ENCODE data around the gene CFHR1.
"Not testable (repeated sequence)": the region's sequence is repeated elsewhere in the genome, so short reads cannot be mapped to it uniquely, and the experiment has no call there.

The CFHR1 gene

GRCh38 chr1:196827860-196828259, 8.3 kb downstream of the CFHR1 start:
- not testable (repeated sequence) for H3K4me1 Mint-ChIP-seq; ATAC-seq (replicated peaks; ENCODE audit: extremely low read depth, poor library complexity, severe bottlenecking); DNase-seq (ENCODE audit: low spot score in 2 of 2); H3K36me3 Mint-ChIP-seq (ENCODE audit: insufficient read depth); H3K9me3 Mint-ChIP-seq; H3K27ac Mint-ChIP-seq (ENCODE audit: low read depth); H3K4me3 Mint-ChIP-seq; H3K27me3 Mint-ChIP-seq

- H3K36me3 Mint-ChIP-seq (ENCODE audit: insufficient read depth); DNase-seq (ENCODE audit: low spot score in 2 of 2); H3K4me3 Mint-ChIP-seq; H3K4me1 Mint-ChIP-seq; ATAC-seq (replicated peaks; ENCODE audit: extremely low read depth, poor library complexity, severe bottlenecking); H3K9me3 Mint-ChIP-seq; H3K27me3 Mint-ChIP-seq; H3K27ac Mint-ChIP-seq (ENCODE audit: low read depth): not testable (repeated sequence)
Measured at GRCh38 chr1:196849613-196850492, 30.3 kb downstream of the CFHR1 start.

- no peak overlapping the region for H3K27ac Mint-ChIP-seq (ENCODE audit: low read depth)
- no peak for DNase-seq (ENCODE audit: low spot score in 2 of 2)
- no peaks in the 10 kb centered on the region for H3K36me3 Mint-ChIP-seq (ENCODE audit: insufficient read depth)
- H3K4me3 Mint-ChIP-seq: no peak overlapping the region
- H3K4me1 Mint-ChIP-seq: no peaks in the 10 kb centered on the region
- H3K9me3 Mint-ChIP-seq: peaks cover 10% of the 10 kb centered on the region
- H3K27me3 Mint-ChIP-seq: no peaks in the 10 kb centered on the region
- no peak for ATAC-seq (replicated peaks; ENCODE audit: extremely low read depth, poor library complexity, severe bottlenecking)
Measured at GRCh38 chr1:196856053-196856452, 36.5 kb downstream of the CFHR1 start.

GRCh38 chr1:196857188-196857587, 37.7 kb downstream of the CFHR1 start:
- Mint-ChIP-seq H3K4me1 (no peaks in the 10 kb centered on the region), H3K27ac (ENCODE audit: low read depth) (no peak overlapping the region), H3K27me3 (no peaks in the 10 kb centered on the region), H3K4me3 (no peak overlapping the region), H3K9me3 (peaks cover 10% of the 10 kb centered on the region), H3K36me3 (ENCODE audit: insufficient read depth) (no peaks in the 10 kb centered on the region)
- DNase-seq (ENCODE audit: low spot score in 2 of 2) (no peak), ATAC-seq (replicated peaks; ENCODE audit: extremely low read depth, poor library complexity, severe bottlenecking) (no peak)

- ATAC-seq (replicated peaks; ENCODE audit: extremely low read depth, poor library complexity, severe bottlenecking): no peak
- H3K9me3 Mint-ChIP-seq: peaks cover 15% of the 10 kb centered on the region
- no peak overlapping the region for H3K4me3 Mint-ChIP-seq
- no peak overlapping the region for H3K27ac Mint-ChIP-seq (ENCODE audit: low read depth)
- no peak for DNase-seq (ENCODE audit: low spot score in 2 of 2)
- no peaks in the 10 kb centered on the region for H3K4me1 Mint-ChIP-seq
- no peaks in the 10 kb centered on the region for H3K36me3 Mint-ChIP-seq (ENCODE audit: insufficient read depth)
- no peaks in the 10 kb centered on the region for H3K27me3 Mint-ChIP-seq
Measured at GRCh38 chr1:196858811-196859210, 39.3 kb downstream of the CFHR1 start.

GRCh38 chr1:196860323-196860884, 40.9 kb downstream of the CFHR1 start:
- H3K9me3 Mint-ChIP-seq: peaks cover 23% of the 10 kb centered on the region

GRCh38 chr1:196861429-196861828, 41.9 kb downstream of the CFHR1 start:
- ATAC-seq (replicated peaks; ENCODE audit: extremely low read depth, poor library complexity, severe bottlenecking): no peak
- Mint-ChIP-seq H3K4me3 (no peak overlapping the region), H3K27ac (ENCODE audit: low read depth) (no peak overlapping the region), H3K4me1 (no peaks in the 10 kb centered on the region), H3K36me3 (ENCODE audit: insufficient read depth) (no peaks in the 10 kb centered on the region), H3K9me3 (peaks cover 23% of the 10 kb centered on the region), H3K27me3 (no peaks in the 10 kb centered on the region)
- no peak for DNase-seq (ENCODE audit: low spot score in 2 of 2)

More at GRCh38 chr1:196860323-196860884, 40.9 kb downstream of the CFHR1 start:
- Mint-ChIP-seq H3K4me1 (no peaks in the 10 kb centered on the region), H3K27ac (ENCODE audit: low read depth) (no peak overlapping the region), H3K36me3 (ENCODE audit: insufficient read depth) (no peaks in the 10 kb centered on the region), H3K4me3 (no peak overlapping the region), H3K27me3 (no peaks in the 10 kb centered on the region)
- no peak for DNase-seq (ENCODE audit: low spot score in 2 of 2)
- ATAC-seq (replicated peaks; ENCODE audit: extremely low read depth, poor library complexity, severe bottlenecking): no peak

GRCh38 chr1:196866974-196867373, 47.4 kb downstream of the CFHR1 start:
- no peaks in the 10 kb centered on the region for H3K36me3 Mint-ChIP-seq (ENCODE audit: insufficient read depth)
- ATAC-seq (replicated peaks; ENCODE audit: extremely low read depth, poor library complexity, severe bottlenecking) (no peak), DNase-seq (ENCODE audit: low spot score in 2 of 2) (no peak)
- no peaks in the 10 kb centered on the region for H3K4me1 Mint-ChIP-seq
- no peak overlapping the region for H3K27ac Mint-ChIP-seq (ENCODE audit: low read depth)
- H3K27me3 Mint-ChIP-seq: no peaks in the 10 kb centered on the region
- peaks cover 13% of the 10 kb centered on the region for H3K9me3 Mint-ChIP-seq
- H3K4me3 Mint-ChIP-seq: no peak overlapping the region

GRCh38 chr1:196873385-196873784, 53.9 kb downstream of the CFHR1 start:
- DNase-seq (ENCODE audit: low spot score in 2 of 2) (no peak), ATAC-seq (replicated peaks; ENCODE audit: extremely low read depth, poor library complexity, severe bottlenecking) (no peak)
- Mint-ChIP-seq H3K9me3 (no peaks in the 10 kb centered on the region), H3K4me1 (no peaks in the 10 kb centered on the region), H3K36me3 (ENCODE audit: insufficient read depth) (no peaks in the 10 kb centered on the region), H3K27me3 (no peaks in the 10 kb centered on the region), H3K27ac (ENCODE audit: low read depth) (no peak overlapping the region), H3K4me3 (no peak overlapping the region)

- DNase-seq (ENCODE audit: low spot score in 2 of 2): no peak
- no peaks in the 10 kb centered on the region for H3K9me3 Mint-ChIP-seq
- no peak overlapping the region for H3K4me3 Mint-ChIP-seq
- no peaks in the 10 kb centered on the region for H3K4me1 Mint-ChIP-seq
- no peaks in the 10 kb centered on the region for H3K36me3 Mint-ChIP-seq (ENCODE audit: insufficient read depth)
- no peaks in the 10 kb centered on the region for H3K27me3 Mint-ChIP-seq
- ATAC-seq (replicated peaks; ENCODE audit: extremely low read depth, poor library complexity, severe bottlenecking): no peak
- no peak overlapping the region for H3K27ac Mint-ChIP-seq (ENCODE audit: low read depth)
Measured at GRCh38 chr1:196875935-196876334, 56.4 kb downstream of the CFHR1 start.

GRCh38 chr1:196877964-196878363, 58.4 kb downstream of the CFHR1 start:
- Mint-ChIP-seq H3K36me3 (ENCODE audit: insufficient read depth) (no peaks in the 10 kb centered on the region), H3K4me3 (no peak overlapping the region), H3K4me1 (no peaks in the 10 kb centered on the region), H3K27me3 (no peaks in the 10 kb centered on the region), H3K27ac (ENCODE audit: low read depth) (no peak overlapping the region), H3K9me3 (no peaks in the 10 kb centered on the region)
- DNase-seq (ENCODE audit: low spot score in 2 of 2) (no peak), ATAC-seq (replicated peaks; ENCODE audit: extremely low read depth, poor library complexity, severe bottlenecking) (no peak)

All from central memory CD8-positive, alpha-beta T cell (primary cell).